T-helper 17 cell (primary cell): ENCODE measurements around the gene CELA2B. TPM values are rescaled to one million over a fixed set of nuclear protein-coding genes. Genes with fewer than 3 reads are reported as not detected.
"Not testable (repeated sequence)": the region's sequence is repeated elsewhere in the genome, so short reads cannot be mapped to it uniquely, and the experiment has no call there.

Experiments
- ATAC-seq: fragments of 150-1000 bp; cut with Tn5 transposase; 2 replicates; pipeline ENCODE4 v1.10.0; 2021; ENCODE audit warnings: mild to moderate bottlenecking, moderate library complexity
- DNase-seq, 3 donors: peaks; one replicate each; pipeline versions ENCODE4 v3.0.0 to v3.0.0-alpha.2; 2020 to 2021
- H3K9me3 ChIP-seq: one replicate; pipeline ENCODE4 v1.7.0; 2013; ENCODE audit warnings: low read length, mild to moderate bottlenecking; ENCODE audit not compliant: control insufficient read depth, poor library complexity, severe bottlenecking
- H3K27ac Mint-ChIP-seq: one replicate; pipeline ENCODE4 v1.8.0; 2022; ENCODE audit warnings: mild to moderate bottlenecking, moderate library complexity, mixed read lengths
- H3K27me3 Mint-ChIP-seq: one replicate; pipeline ENCODE4 v1.8.0; 2022; ENCODE audit warnings: mixed read lengths
- H3K36me3 Mint-ChIP-seq: one replicate; pipeline ENCODE4 v1.8.0; 2022; ENCODE audit warnings: low read depth, mixed read lengths
- H3K4me1 Mint-ChIP-seq: one replicate; pipeline ENCODE4 v1.8.0; 2022; ENCODE audit warnings: mild to moderate bottlenecking, mixed read lengths
- H3K4me3 Mint-ChIP-seq: one replicate; pipeline ENCODE4 v1.8.0; 2022; ENCODE audit warnings: mild to moderate bottlenecking, moderate library complexity, mixed read lengths
- total RNA-seq, 4 donors: library from RNA in 2 of 4; stranded (reverse) in 2 of 4; gene quantifications; one replicate each; pipeline ENCODE4 v1.2.3 and lab custom pipeline; 2022 to 2026

Gene CELA2B
- total RNA-seq, 2 donors from 2014 or later = not detected

- H3K27ac Mint-ChIP-seq = no peak overlapping the region
- no peak overlapping the region for H3K4me3 Mint-ChIP-seq
- H3K4me1 Mint-ChIP-seq = peaks cover 3% of the 10 kb centered on the region
- H3K27me3 Mint-ChIP-seq = no peaks in the 10 kb centered on the region
- DNase-seq = no peak
- no peak for ATAC-seq
- H3K9me3 ChIP-seq = no peaks in the 10 kb centered on the region
- H3K36me3 Mint-ChIP-seq = peaks cover 3% of the 10 kb centered on the region
Measured at GRCh38 chr1:15504436-15504835, 28.5 kb downstream of the CELA2B start.

- no peaks in the 10 kb centered on the region for H3K9me3 ChIP-seq
- no peak overlapping the region for H3K27ac Mint-ChIP-seq
- peaks cover 10% of the 10 kb centered on the region for H3K4me1 Mint-ChIP-seq
- DNase-seq = no peak
- H3K4me3 Mint-ChIP-seq = no peak overlapping the region
- peaks cover 6% of the 10 kb centered on the region for H3K36me3 Mint-ChIP-seq
- no peaks in the 10 kb centered on the region for H3K27me3 Mint-ChIP-seq
- no peak for ATAC-seq
Measured at GRCh38 chr1:15506831-15507230, 30.9 kb downstream of the CELA2B start.

DNA sequence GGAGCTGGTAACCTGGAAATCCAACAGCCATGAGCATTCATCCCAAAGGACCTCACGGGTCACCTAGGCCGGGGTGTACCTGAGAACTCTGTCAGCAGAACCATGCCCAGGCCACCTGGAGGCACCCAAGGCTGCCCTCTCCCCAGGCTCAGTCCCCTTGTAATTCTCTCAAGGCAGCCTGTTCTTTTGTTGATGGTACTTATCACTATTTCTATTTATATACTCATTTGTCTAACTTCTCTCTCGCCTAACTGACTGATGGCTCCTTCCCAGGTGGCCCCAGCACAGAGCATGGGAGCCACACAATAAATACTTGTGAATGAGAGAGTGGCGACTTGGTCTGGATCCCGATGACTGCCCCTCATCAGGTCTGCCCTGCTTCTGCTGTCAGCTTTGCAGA, 31.4 kb downstream of the CELA2B start:
- no peaks in the 10 kb centered on the region for H3K27me3 Mint-ChIP-seq
- DNase-seq = no peak
- no peaks in the 10 kb centered on the region for H3K9me3 ChIP-seq
- ATAC-seq = no peak
- H3K4me1 Mint-ChIP-seq = peaks cover 10% of the 10 kb centered on the region
- H3K36me3 Mint-ChIP-seq = peaks cover 6% of the 10 kb centered on the region
- H3K27ac Mint-ChIP-seq = no peak overlapping the region
- no peak overlapping the region for H3K4me3 Mint-ChIP-seq

DNA sequence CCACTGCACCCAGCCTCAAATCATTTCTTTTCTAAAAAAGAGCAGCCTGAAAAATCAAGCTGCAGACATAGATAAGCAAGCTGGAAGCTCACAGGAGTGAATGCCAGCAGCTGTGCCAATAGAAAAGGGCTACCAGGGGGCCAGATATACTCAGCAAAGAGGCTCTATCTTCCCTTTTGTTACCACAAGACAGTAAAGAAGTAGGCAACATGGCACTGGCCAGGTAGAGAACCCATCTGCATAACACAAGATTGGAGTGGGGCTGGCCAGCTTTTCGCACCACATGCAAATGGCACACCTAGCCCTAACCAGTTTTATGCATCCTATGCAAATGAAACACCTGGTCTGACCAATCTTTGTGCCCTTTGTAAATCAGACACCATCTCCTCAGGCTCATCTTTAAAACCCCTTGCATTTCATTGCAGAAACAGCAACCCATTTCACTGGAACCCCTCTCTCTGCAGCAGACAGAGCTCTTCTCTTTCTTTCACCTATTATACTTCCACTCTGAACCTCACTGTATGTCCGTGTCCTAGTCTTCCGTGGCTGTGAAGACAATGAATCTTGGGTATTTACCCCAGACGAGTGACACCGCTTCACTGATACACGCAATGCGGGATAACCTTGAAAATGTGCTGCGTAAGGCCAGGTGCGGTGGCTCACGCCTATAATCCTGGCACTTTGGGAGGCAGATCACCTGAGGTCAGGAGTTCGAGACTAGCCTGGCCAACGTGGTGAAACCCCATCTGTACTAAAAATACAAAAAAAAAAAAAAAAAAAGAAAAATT, 33.0 kb downstream of the CELA2B start:
- DNase-seq (no peak), ATAC-seq (no peak)
- H3K27me3 Mint-ChIP-seq = no peaks in the 10 kb centered on the region
- H3K36me3 Mint-ChIP-seq = peaks cover 6% of the 10 kb centered on the region
- H3K4me1 Mint-ChIP-seq = peaks cover 11% of the 10 kb centered on the region
- no peak overlapping the region for H3K27ac Mint-ChIP-seq
- H3K4me3 Mint-ChIP-seq = no peak overlapping the region
- no peaks in the 10 kb centered on the region for H3K9me3 ChIP-seq

DNA sequence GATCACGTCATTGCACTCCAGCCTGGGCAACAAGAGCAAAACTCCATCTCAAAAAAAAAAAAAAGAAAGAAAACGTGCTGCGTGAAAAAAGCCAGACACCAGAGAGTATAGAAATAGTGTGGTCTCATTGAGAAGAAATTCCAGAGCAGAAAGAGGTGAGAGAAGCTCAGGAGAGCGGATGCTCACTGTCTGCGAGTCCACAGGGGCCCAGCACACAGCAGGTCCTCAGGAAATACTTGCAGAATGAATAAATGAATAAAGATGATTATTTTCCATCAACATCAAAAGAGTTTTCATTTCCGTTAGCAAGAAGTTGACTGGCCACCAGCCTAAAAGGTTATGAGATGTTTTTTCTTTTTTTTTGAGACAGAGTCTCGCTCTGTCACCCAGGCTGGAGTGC, 33.7 kb downstream of the CELA2B start:
- Mint-ChIP-seq H3K36me3 (peaks cover 6% of the 10 kb centered on the region), H3K4me1 (peaks cover 16% of the 10 kb centered on the region), H3K27me3 (no peaks in the 10 kb centered on the region), H3K27ac (no peak overlapping the region), H3K4me3 (no peak overlapping the region)
- ATAC-seq (no peak), DNase-seq (no peak)
- no peaks in the 10 kb centered on the region for H3K9me3 ChIP-seq

GRCh38 chr1:15510611-15511405, 34.9 kb downstream of the CELA2B start:
- H3K36me3 Mint-ChIP-seq = peaks cover 3% of the 10 kb centered on the region
- H3K4me1 Mint-ChIP-seq = peaks cover 21% of the 10 kb centered on the region
- DNase-seq (no peak), ATAC-seq (no peak)
- H3K27ac Mint-ChIP-seq = no peak overlapping the region
- H3K9me3 ChIP-seq = no peaks in the 10 kb centered on the region
- no peak overlapping the region for H3K4me3 Mint-ChIP-seq
- H3K27me3 Mint-ChIP-seq = no peaks in the 10 kb centered on the region

DNA sequence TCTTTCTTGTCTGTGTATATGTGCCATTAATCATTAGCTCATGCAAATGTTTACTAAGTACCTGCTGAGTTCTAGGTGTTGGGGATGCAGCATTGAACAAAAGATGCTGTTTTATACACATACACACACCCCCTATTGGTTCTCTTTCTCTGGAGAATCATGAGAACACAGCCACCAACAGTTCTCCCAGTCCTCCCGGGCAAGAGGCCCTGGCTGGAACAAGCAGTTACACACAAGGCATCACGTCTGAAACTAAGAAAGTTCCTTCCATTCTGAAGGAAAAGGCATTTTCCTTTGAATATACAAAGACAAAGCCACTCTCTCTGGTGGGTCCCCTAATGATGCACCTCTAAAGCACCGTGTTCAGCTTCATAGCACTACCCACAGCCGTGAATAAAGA, 37.3 kb downstream of the CELA2B start:
- H3K9me3 ChIP-seq = no peaks in the 10 kb centered on the region
- Mint-ChIP-seq H3K27me3 (no peaks in the 10 kb centered on the region), H3K4me1 (peaks cover 25% of the 10 kb centered on the region), H3K4me3 (no peak overlapping the region), H3K36me3 (peaks cover 6% of the 10 kb centered on the region), H3K27ac (no peak overlapping the region)
- DNase-seq (no peak), ATAC-seq (no peak)

DNA sequence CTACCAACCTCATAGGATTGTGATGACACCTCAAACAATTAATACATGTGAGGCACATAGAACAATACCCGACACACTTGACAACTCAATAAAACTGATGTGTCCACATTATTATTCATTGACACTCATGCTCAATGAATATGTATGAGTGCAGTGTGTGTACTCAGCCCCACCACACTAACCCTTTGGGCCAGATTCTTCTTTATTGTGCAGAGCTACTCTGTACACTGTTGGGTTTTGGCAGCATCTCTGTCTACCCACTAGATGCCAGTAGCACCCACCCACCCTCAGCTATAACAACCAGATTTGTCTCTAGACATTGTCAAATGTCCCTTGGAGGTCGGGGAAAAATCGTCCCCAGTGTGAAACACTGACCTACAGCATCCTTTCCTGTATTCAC, 38.0 kb downstream of the CELA2B start:
- no peak overlapping the region for H3K27ac Mint-ChIP-seq
- no peaks in the 10 kb centered on the region for H3K9me3 ChIP-seq
- DNase-seq (no peak), ATAC-seq (no peak)
- no peak overlapping the region for H3K4me3 Mint-ChIP-seq
- H3K36me3 Mint-ChIP-seq = peaks cover 6% of the 10 kb centered on the region
- peaks cover 25% of the 10 kb centered on the region for H3K4me1 Mint-ChIP-seq
- no peaks in the 10 kb centered on the region for H3K27me3 Mint-ChIP-seq

DNA sequence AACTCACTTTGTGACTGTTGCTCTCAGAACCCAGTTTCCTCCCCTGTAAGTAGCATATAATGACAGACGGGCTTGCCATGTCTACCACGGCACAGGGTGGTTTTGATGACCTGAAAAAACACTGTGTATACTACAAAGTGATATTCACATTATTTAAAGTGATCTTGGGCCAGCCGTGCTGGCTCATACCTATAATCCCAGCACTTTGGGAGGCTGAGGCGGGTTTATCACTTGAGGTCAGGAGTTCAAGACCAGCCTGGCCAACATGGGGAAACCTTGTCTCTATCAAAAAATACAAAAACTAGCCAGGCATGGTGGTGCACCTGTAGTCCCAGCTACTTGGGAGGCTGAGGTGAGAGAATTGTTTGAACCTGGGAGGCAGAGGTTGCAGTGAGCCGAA, 38.7 kb downstream of the CELA2B start:
- not testable (repeated sequence) for H3K27ac Mint-ChIP-seq, H3K36me3 Mint-ChIP-seq, H3K27me3 Mint-ChIP-seq, ATAC-seq, H3K9me3 ChIP-seq, H3K4me3 Mint-ChIP-seq, DNase-seq
- peaks cover 26% of the 10 kb centered on the region for H3K4me1 Mint-ChIP-seq

- H3K4me3 Mint-ChIP-seq = peak overlapping the region; percentile 13
- no peaks in the 10 kb centered on the region for H3K27me3 Mint-ChIP-seq
- no peaks in the 10 kb centered on the region for H3K9me3 ChIP-seq
- DNase-seq = no peak
- peaks cover 8% of the 10 kb centered on the region for H3K36me3 Mint-ChIP-seq
- no peak for ATAC-seq
- H3K27ac Mint-ChIP-seq = peak overlapping the region; percentile 65
- H3K4me1 Mint-ChIP-seq = peaks cover 26% of the 10 kb centered on the region
Measured at GRCh38 chr1:15515022-15515663, 39.2 kb downstream of the CELA2B start.

- no peaks in the 10 kb centered on the region for H3K27me3 Mint-ChIP-seq
- peaks cover 29% of the 10 kb centered on the region for H3K4me1 Mint-ChIP-seq
- H3K9me3 ChIP-seq = no peaks in the 10 kb centered on the region
- peaks cover 6% of the 10 kb centered on the region for H3K36me3 Mint-ChIP-seq
- no peak overlapping the region for H3K27ac Mint-ChIP-seq
- H3K4me3 Mint-ChIP-seq = peak overlapping the region; percentile 25
- no peak for DNase-seq
- no peak for ATAC-seq
Measured at GRCh38 chr1:15519625-15520024, 43.7 kb downstream of the CELA2B start.

- not testable (repeated sequence) for H3K27me3 Mint-ChIP-seq, H3K36me3 Mint-ChIP-seq, H3K9me3 ChIP-seq, ATAC-seq, DNase-seq
- Mint-ChIP-seq H3K4me1 (peaks cover 37% of the 10 kb centered on the region), H3K4me3 (peak overlapping the region; percentile 53), H3K27ac (peak overlapping the region; percentile 24)
Measured at GRCh38 chr1:15521206-15521906, 45.5 kb downstream of the CELA2B start.

GRCh38 chr1:15522551-15522950, 46.6 kb downstream of the CELA2B start:
- Mint-ChIP-seq H3K36me3 (peaks cover 2% of the 10 kb centered on the region), H3K27me3 (no peaks in the 10 kb centered on the region), H3K27ac (no peak overlapping the region), H3K4me1 (peaks cover 41% of the 10 kb centered on the region), H3K4me3 (no peak overlapping the region)
- ATAC-seq (no peak), DNase-seq (no peak)
- H3K9me3 ChIP-seq = no peaks in the 10 kb centered on the region
